Panc1 (cell line): ENCODE results near the gene DYNC1I1.

Experiments used
- CTCF ChIP-seq: fragments of 450-650 bp; IDR thresholded peaks from 2 replicates; pipeline ENCODE4 v1.5.1; 2017; ENCODE audit warnings: mild to moderate bottlenecking
- POLR2AphosphoS5 ChIP-seq: IDR thresholded peaks from 2 replicates; pipeline ENCODE4 v1.6.1; 2012; ENCODE audit warnings: mild to moderate bottlenecking, low read depth, low read length, moderate library complexity
- SIN3A ChIP-seq: IDR thresholded peaks from 2 replicates; pipeline ENCODE4 v1.6.1; 2012; ENCODE audit warnings: low read depth, mild to moderate bottlenecking, low read length, moderate library complexity, borderline replicate concordance; ENCODE audit not compliant: insufficient read depth

DNA sequence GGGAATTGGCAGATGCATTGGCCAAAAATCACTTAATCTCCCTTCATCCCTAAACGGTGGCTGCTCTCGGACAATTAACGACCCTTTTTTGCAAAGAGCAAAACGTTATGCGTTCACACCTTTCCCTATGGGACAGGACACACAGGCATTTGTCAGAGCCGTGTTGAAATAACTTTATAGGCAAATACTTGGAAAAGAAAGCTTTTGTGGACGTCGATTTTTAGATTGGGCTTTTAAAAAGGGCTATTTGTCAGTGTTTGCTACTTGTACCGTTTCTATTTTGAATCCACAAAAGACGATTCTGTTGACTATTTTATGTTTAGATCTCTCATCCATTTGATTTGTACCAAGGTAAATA lies 304.0 kb downstream of the DYNC1I1 start:
- no peak for TF ChIP-seq SIN3A
- no peak for TF ChIP-seq POLR2AphosphoS5
- no peak for TF ChIP-seq CTCF
